ENCODE results near the gene ANKRD31.
"Not testable (repeated sequence)": the region's sequence is repeated elsewhere in the genome, so short reads cannot be mapped to it uniquely, and the experiment has no call there.

ANKRD31 gene

GRCh38 chr5:75174872-75175271, 61.8 kb downstream of the ANKRD31 start:
- H3K27me3 ChIP-seq (ENCODE audit: control insufficient read depth, insufficient read depth, low read length); H3K9ac ChIP-seq (ENCODE audit: low read length); H3K4me1 ChIP-seq (ENCODE audit: control insufficient read depth, insufficient read depth, low read length); H3K4me3 ChIP-seq (ENCODE audit: low read length); H3K36me3 ChIP-seq (ENCODE audit: control insufficient read depth, insufficient read depth, low read length); H3K27ac ChIP-seq (ENCODE audit: low read depth, low read length): not testable (repeated sequence)

- no peaks in the 10 kb centered on the region for H3K4me1 ChIP-seq (ENCODE audit: control insufficient read depth, insufficient read depth, low read length)
- H3K27me3 ChIP-seq (ENCODE audit: control insufficient read depth, insufficient read depth, low read length), result no peaks in the 10 kb centered on the region
- H3K9ac ChIP-seq (ENCODE audit: low read length), result no peak overlapping the region
- no peaks in the 10 kb centered on the region for H3K36me3 ChIP-seq (ENCODE audit: control insufficient read depth, insufficient read depth, low read length)
- H3K27ac ChIP-seq (ENCODE audit: low read depth, low read length), result no peak overlapping the region
- H3K4me3 ChIP-seq (ENCODE audit: low read length), result no peak overlapping the region
These were observed 67.2 kb downstream of the ANKRD31 start for GRCh38 chr5:75169516-75169915.

GRCh38 chr5:75168026-75168735, 68.5 kb downstream of the ANKRD31 start:
- H3K36me3 ChIP-seq (ENCODE audit: control insufficient read depth, insufficient read depth, low read length), result no peaks in the 10 kb centered on the region
- no peaks in the 10 kb centered on the region for H3K27me3 ChIP-seq (ENCODE audit: control insufficient read depth, insufficient read depth, low read length)
- no peak overlapping the region for H3K4me3 ChIP-seq (ENCODE audit: low read length)
- no peak overlapping the region for H3K9ac ChIP-seq (ENCODE audit: low read length)
- no peaks in the 10 kb centered on the region for H3K4me1 ChIP-seq (ENCODE audit: control insufficient read depth, insufficient read depth, low read length)
- H3K27ac ChIP-seq (ENCODE audit: low read depth, low read length), result no peak overlapping the region

GRCh38 chr5:75167345-75167744, 69.3 kb downstream of the ANKRD31 start:
- no peak overlapping the region for H3K9ac ChIP-seq (ENCODE audit: low read length)
- H3K27ac ChIP-seq (ENCODE audit: low read depth, low read length), result no peak overlapping the region
- no peaks in the 10 kb centered on the region for H3K27me3 ChIP-seq (ENCODE audit: control insufficient read depth, insufficient read depth, low read length)
- H3K36me3 ChIP-seq (ENCODE audit: control insufficient read depth, insufficient read depth, low read length), result no peaks in the 10 kb centered on the region
- no peak overlapping the region for H3K4me3 ChIP-seq (ENCODE audit: low read length)
- no peaks in the 10 kb centered on the region for H3K4me1 ChIP-seq (ENCODE audit: control insufficient read depth, insufficient read depth, low read length)

GRCh38 chr5:75161508-75161907, 75.2 kb downstream of the ANKRD31 start:
- H3K4me1 ChIP-seq (ENCODE audit: control insufficient read depth, insufficient read depth, low read length); H3K27me3 ChIP-seq (ENCODE audit: control insufficient read depth, insufficient read depth, low read length); H3K9ac ChIP-seq (ENCODE audit: low read length); H3K27ac ChIP-seq (ENCODE audit: low read depth, low read length); H3K36me3 ChIP-seq (ENCODE audit: control insufficient read depth, insufficient read depth, low read length); H3K4me3 ChIP-seq (ENCODE audit: low read length): not testable (repeated sequence)

- no peaks in the 10 kb centered on the region for H3K27me3 ChIP-seq (ENCODE audit: control insufficient read depth, insufficient read depth, low read length)
- H3K27ac ChIP-seq (ENCODE audit: low read depth, low read length), result no peak overlapping the region
- no peaks in the 10 kb centered on the region for H3K4me1 ChIP-seq (ENCODE audit: control insufficient read depth, insufficient read depth, low read length)
- H3K36me3 ChIP-seq (ENCODE audit: control insufficient read depth, insufficient read depth, low read length), result no peaks in the 10 kb centered on the region
- no peak overlapping the region for H3K9ac ChIP-seq (ENCODE audit: low read length)
- H3K4me3 ChIP-seq (ENCODE audit: low read length), result no peak overlapping the region
These were observed 80.1 kb downstream of the ANKRD31 start for GRCh38 chr5:75156585-75156984.

- Histone ChIP-seq H3K4me3 (ENCODE audit: low read length) (no peak overlapping the region), H3K27me3 (ENCODE audit: control insufficient read depth, insufficient read depth, low read length) (no peaks in the 10 kb centered on the region), H3K27ac (ENCODE audit: low read depth, low read length) (no peak overlapping the region), H3K36me3 (ENCODE audit: control insufficient read depth, insufficient read depth, low read length) (no peaks in the 10 kb centered on the region), H3K9ac (ENCODE audit: low read length) (no peak overlapping the region), H3K4me1 (ENCODE audit: control insufficient read depth, insufficient read depth, low read length) (no peaks in the 10 kb centered on the region)
These were observed 83.8 kb downstream of the ANKRD31 start for GRCh38 chr5:75152860-75153259.

- Histone ChIP-seq H3K4me3 (ENCODE audit: low read length) (no peak overlapping the region), H3K27me3 (ENCODE audit: control insufficient read depth, insufficient read depth, low read length) (no peaks in the 10 kb centered on the region), H3K4me1 (ENCODE audit: control insufficient read depth, insufficient read depth, low read length) (no peaks in the 10 kb centered on the region), H3K9ac (ENCODE audit: low read length) (no peak overlapping the region), H3K36me3 (ENCODE audit: control insufficient read depth, insufficient read depth, low read length) (no peaks in the 10 kb centered on the region), H3K27ac (ENCODE audit: low read depth, low read length) (no peak overlapping the region)
These were observed 88.6 kb downstream of the ANKRD31 start for GRCh38 chr5:75148051-75148450.

- Histone ChIP-seq H3K27me3 (ENCODE audit: control insufficient read depth, insufficient read depth, low read length) (no peaks in the 10 kb centered on the region), H3K4me3 (ENCODE audit: low read length) (no peak overlapping the region), H3K27ac (ENCODE audit: low read depth, low read length) (no peak overlapping the region), H3K36me3 (ENCODE audit: control insufficient read depth, insufficient read depth, low read length) (no peaks in the 10 kb centered on the region), H3K9ac (ENCODE audit: low read length) (no peak overlapping the region), H3K4me1 (ENCODE audit: control insufficient read depth, insufficient read depth, low read length) (no peaks in the 10 kb centered on the region)
These were observed 94.0 kb downstream of the ANKRD31 start for GRCh38 chr5:75142566-75143136.

- H3K27me3 ChIP-seq (ENCODE audit: control insufficient read depth, insufficient read depth, low read length), result no peaks in the 10 kb centered on the region
- no peaks in the 10 kb centered on the region for H3K36me3 ChIP-seq (ENCODE audit: control insufficient read depth, insufficient read depth, low read length)
- no peak overlapping the region for H3K9ac ChIP-seq (ENCODE audit: low read length)
- H3K27ac ChIP-seq (ENCODE audit: low read depth, low read length), result no peak overlapping the region
- H3K4me3 ChIP-seq (ENCODE audit: low read length), result no peak overlapping the region
- H3K4me1 ChIP-seq (ENCODE audit: control insufficient read depth, insufficient read depth, low read length), result no peaks in the 10 kb centered on the region
These were observed 96.4 kb downstream of the ANKRD31 start for GRCh38 chr5:75140277-75140676.

GRCh38 chr5:75138689-75139088, 98.0 kb downstream of the ANKRD31 start:
- Histone ChIP-seq H3K36me3 (ENCODE audit: control insufficient read depth, insufficient read depth, low read length) (no peaks in the 10 kb centered on the region), H3K4me1 (ENCODE audit: control insufficient read depth, insufficient read depth, low read length) (no peaks in the 10 kb centered on the region), H3K27ac (ENCODE audit: low read depth, low read length) (no peak overlapping the region), H3K4me3 (ENCODE audit: low read length) (no peak overlapping the region), H3K27me3 (ENCODE audit: control insufficient read depth, insufficient read depth, low read length) (no peaks in the 10 kb centered on the region), H3K9ac (ENCODE audit: low read length) (no peak overlapping the region)

- Histone ChIP-seq H3K9ac (ENCODE audit: low read length) (no peak overlapping the region), H3K36me3 (ENCODE audit: control insufficient read depth, insufficient read depth, low read length) (no peaks in the 10 kb centered on the region), H3K27me3 (ENCODE audit: control insufficient read depth, insufficient read depth, low read length) (no peaks in the 10 kb centered on the region), H3K27ac (ENCODE audit: low read depth, low read length) (no peak overlapping the region), H3K4me1 (ENCODE audit: control insufficient read depth, insufficient read depth, low read length) (no peaks in the 10 kb centered on the region), H3K4me3 (ENCODE audit: low read length) (no peak overlapping the region)
These were observed 105.8 kb downstream of the ANKRD31 start for GRCh38 chr5:75130818-75131349.

- Histone ChIP-seq H3K27me3 (ENCODE audit: control insufficient read depth, insufficient read depth, low read length) (no peaks in the 10 kb centered on the region), H3K4me3 (ENCODE audit: low read length) (no peak overlapping the region), H3K9ac (ENCODE audit: low read length) (no peak overlapping the region), H3K36me3 (ENCODE audit: control insufficient read depth, insufficient read depth, low read length) (no peaks in the 10 kb centered on the region), H3K27ac (ENCODE audit: low read depth, low read length) (no peak overlapping the region), H3K4me1 (ENCODE audit: control insufficient read depth, insufficient read depth, low read length) (no peaks in the 10 kb centered on the region)
These were observed 119.8 kb downstream of the ANKRD31 start for GRCh38 chr5:75116856-75117255.
